Measurements from ENCODE around the gene SHISA8.

Gene SHISA8

DNA sequence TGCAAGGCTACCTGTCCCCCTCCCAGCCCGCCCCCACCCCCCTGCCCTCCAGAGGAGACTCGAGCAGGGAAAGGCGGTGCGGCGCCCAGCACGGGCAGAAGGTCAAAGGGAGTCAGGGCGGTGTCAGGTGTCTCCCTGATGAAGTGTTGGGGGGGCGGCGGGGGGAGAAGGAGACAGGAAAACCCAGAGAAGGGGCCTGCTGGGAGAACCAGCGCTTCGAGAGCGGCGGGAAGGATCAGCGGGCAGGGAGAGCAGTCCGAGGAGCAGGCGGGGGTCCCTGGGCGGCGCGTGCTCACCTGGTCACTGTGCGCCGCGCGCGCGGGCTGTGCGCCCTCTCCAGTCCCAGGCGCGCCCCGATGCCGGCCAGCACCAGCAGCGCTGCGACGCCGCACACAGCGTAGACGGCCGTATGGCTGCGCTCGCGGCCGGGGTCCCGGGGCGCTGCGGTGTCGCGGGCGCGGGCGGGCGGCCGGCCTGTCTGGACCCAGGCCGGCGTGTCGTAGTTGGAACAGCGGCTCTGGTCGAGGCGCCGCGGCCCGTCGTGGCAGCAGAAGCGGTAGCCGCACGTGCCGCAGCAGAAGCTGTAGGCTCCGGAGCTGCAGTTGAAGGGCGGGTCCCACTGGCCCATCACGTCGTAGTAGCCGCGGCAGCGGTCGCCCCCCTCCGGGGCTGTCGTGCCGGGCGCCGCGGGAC, 886 bp downstream of the SHISA8 start:
- no peak for DNase-seq

GRCh38 chr22:41913040-41913719, 1.7 kb downstream of the SHISA8 start:
- DNase-seq = no peak

DNA sequence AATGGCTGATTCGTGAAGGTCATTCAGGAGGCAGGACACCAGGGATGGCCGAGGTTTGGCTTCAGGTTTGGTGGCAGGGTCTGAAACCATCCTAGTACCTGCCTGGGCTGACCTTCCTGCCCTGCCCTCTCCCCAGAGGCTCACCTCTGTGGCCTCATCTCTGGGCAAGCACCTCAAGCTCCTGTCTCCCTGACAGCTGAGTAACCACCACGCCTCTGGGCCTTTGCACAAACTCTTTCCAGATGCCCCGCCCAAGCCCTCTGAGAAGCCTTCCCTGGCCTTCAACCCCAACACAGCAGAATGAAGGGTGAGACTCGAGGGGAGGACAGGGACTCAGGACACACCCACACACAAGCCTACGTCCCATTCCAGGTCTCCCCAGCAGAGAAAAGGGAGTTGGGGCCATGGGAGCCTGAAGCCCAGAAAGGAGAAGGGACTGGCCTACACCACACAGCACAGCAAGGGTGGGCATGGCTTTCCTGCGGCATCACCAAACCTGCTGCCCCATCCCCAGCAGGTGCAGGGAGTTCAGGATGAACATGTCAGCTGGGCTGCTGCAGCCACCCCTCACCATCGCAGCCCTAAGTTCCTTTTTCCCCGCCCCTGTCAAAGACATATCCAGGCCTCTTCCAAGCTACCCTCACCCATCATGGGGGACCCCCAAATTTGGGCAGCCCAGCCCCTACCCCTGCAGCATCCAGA, 2.4 kb downstream of the SHISA8 start:
- DNase-seq = no peak

- DNase-seq = no peak
Measured at GRCh38 chr22:41911001-41911611, 3.8 kb downstream of the SHISA8 start.

DNA sequence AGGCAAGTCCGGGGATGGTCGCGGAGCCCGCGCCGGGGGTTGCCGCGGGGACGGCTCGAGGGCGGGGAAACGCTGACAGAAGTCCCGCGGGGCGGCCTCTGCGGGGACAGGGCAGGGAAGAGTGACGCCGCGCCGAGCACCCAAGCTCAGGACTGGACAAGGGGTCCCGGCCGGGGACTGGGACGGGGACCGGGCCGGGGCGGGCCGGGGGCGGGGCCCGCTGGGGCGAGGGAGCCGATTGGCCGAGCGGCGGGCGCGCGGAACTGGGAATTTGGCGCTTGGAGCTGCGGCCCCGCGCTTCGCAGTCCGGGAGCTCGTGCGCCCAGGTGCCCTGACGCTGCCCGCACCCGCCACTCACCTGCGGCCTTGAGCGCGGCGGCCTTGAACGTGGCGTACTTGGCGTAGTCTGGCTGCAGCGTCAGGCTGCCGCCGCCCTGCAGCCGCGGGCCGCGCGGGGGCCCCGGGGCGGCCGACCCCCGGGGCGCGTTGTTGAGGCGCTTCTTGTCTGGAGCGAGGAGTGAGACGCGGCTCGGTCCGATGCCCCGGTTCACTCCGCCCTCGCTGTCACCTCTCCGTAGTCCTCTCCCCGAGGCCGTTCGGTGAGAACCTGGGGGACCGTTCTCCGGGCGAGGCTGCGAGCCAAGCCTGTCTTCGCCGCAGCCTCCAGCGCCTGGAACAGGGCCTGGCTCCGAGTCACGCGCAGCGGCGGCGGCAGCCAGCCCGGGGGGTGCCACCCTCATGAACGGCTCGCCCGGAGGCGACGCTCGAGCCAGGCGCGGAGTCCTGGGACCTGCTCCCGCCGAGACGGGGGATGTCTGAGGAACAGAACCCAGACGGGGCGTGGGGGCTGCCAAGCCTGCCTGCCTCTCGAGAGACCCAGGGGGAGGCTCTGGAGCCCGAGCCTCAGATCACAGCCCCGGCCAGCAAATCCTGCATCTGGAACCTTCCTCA, 4.5 kb downstream of the SHISA8 start:
- DNase-seq = no peak

GRCh38 chr22:41909310-41910049, 5.4 kb downstream of the SHISA8 start:
- no peak for DNase-seq

GRCh38 chr22:41908411-41909309, 6.2 kb downstream of the SHISA8 start:
- DNase-seq = no peak

DNA sequence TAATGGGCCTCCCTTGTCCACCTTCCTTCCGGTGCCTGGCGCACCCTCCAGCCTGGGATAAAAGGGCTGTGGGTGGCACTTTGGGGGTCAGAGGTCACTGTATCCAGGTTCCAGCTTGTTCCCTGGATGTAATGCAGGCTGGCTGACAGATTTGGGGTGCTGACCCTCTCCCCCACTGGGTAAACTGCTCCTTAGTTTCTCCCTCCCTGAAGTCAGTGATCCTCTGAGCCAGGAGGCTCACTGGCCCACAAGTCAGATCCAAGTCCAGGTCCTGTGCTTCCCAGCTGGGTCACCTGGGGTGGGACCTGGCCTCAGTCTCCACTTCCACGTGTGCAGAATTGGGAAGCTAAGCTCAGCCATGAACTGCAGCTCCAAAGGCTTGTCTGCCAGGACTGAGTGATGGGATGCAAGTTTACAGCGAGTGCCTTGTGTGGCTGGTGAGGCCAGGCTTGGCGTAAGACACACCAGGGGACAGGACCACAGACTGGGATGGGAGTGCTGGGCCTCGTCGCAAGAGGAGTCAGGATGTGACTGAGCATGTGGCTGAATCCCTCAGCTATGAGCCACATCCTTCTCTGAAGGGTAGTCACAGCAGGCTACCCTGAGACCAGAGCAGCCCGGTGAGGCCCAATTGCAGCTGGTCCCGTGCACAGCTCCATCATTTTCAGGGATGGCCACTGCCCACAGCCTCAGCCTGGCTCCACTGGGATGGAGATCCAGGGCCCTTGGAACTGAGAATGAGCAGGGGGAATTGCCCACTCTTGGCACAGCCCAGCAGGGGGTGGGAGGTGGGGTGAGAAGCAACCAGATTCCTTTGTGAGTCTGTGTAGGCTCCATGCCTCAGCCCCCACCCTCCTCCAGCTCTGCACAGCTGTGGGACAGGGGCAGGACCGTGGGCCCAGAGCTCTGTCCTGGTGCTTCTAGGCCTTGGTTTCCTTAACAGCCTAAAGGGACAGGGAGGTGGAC, 7.2 kb downstream of the SHISA8 start:
- no peak for DNase-seq

DNA sequence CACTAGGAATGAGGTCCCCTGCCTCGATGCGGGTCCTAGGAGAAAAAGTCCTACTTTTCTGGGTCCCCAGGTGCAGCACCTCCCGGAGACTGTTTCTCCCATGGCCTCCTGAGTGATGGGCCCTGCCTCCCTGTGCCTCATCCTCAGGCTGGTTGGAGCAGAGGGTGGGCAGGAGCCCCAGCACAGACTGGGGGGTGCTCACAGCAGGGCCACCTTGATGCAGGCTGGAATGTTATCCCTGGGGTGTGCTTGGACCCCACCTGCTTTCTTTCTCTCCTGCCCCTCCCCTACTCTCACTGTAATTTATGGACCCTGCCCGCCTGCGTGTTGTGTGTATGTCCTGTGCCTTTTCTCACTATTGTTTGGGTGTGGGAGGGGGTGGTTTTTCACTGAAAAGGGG, 8.1 kb downstream of the SHISA8 start:
- no peak for DNase-seq

- no peak for DNase-seq
Measured at GRCh38 chr22:41905411-41906202, 9.3 kb downstream of the SHISA8 start.

DNA sequence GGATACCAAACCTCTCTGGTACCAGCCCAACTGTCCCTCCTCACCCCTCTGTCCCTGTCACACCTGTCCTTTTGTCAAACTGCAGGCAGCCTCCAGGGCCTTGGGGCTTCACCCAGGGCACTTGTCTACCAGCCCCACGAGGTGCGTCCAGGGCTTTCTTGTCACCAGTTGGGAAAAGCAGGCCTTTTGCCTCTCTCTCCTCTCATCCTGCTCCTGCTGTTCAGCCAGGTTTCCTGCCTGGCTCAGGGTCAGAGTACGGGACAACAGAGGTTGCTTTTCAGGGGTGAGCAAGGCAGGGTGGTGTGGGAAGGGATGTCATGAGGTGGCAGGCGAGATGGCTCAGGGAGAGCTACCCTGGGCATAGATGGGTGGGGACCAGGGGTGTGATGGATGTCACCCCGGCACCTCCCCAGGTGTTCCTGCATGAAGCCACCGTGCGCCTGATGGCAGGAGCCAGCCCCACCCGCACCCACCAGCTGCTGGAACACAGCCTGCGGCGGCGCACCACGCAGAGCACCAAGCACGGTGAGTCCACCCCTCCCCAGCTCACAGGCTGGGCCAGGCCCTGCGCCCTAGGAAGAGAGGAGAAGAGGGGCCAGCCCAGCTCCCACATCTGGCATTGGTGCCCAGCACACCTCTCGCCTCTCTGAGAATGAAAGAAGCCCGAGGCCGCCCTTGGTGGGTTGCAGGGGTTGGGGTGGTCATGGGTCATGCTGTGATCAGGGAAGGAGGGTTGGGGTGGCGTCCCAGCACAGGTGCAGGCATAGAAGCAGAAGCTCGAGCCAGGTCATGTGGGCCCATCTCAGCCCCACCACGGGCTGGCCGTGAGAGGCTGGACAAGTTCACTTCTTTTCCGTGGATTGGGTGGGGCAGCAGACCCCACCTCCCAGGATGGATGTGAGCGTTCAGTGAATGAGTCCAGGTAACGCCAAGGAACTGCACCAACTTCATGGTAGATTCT, 10.1 kb downstream of the SHISA8 start:
- no peak for DNase-seq

DNA sequence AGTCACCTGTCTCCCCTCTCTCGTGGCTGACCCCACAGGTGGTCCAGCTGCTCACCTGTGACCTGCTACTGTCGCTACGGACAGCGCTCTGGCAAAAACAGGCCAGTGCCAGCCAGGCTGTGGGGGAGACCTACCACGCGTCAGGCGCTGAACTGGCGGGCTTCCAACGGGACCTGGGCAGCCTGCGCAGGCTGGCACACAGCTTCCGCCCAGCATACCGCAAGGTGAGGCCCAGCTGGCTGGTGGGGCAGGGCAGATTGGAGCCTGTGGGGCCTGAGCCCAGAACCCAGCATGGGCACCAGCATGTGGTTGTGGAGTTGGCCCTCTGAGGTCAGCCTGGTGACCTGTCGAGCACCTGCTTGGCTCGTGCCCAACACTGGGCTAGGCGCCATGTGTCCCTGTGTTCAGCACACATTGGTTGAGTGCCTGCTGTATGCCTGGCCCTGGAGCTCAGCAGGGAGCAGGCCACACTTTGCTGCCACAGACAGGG, 11.9 kb downstream of the SHISA8 start:
- DNase-seq = no peak

GRCh38 chr22:41902016-41902415, 12.9 kb downstream of the SHISA8 start:
- DNase-seq = no peak

DNA sequence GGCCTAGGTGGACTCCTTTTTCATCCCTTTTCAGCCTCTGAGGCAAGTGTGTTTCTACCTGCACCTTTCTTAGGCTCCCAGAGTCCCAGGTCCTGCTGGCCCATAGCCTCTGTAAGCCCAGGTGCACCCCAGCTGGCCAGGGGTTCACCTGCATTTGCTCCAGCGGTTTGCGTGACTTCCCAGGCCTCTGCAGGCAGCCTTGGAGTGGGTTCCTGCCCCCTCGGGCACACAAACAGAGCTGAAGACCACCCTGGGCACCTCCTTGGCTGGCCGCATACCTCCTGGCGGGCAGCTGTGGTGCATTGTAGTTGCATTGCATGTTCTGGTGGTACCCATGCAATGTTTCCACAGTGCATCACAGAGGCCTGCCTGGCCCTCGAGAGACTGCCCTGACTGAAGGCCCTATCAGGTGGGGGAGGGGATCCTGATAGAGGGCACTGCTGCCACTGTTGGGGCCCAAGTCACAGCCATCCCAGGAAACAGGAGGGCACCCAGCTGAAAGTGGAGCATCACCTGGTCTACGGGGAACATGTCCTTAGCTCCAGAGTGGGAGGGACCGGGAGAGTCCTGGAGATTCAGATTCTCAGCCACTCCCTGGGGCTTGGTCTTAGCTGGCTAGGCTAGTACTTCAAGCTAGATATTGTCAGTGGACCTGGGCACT, 14.1 kb downstream of the SHISA8 start:
- DNase-seq = no peak

- DNase-seq = no peak
Measured at GRCh38 chr22:41899992-41900651, 14.8 kb downstream of the SHISA8 start.

DNA sequence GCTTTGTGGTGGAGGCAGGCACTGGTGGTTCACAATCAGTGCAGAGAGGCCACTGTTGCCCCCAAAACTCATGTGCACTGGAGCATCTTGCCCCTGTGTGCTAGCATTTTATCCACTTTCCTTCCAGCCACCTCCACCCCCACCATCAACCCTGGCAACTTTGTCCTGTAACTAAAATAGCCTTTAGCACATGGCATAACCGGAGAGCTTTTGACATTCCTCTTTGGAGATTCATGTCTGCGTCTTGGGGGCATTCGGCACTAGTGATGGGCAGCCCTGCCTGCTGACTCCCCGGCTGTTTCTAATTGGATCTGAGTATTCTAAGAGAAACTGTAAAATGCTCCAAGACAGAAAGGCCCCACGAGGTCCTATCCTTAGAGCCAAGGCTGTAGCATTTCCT, 15.8 kb downstream of the SHISA8 start:
- DNase-seq = no peak
